HG03039 (cell line): ENCODE results near the gene KANSL1.

Source experiments
- ATAC-seq: cut with Tn5 transposase; IDR thresholded peaks from one replicate; pipeline ENCODE4 v1.9.1; 2021; ENCODE audit warnings: mild to moderate bottlenecking, moderate library complexity; ENCODE audit not compliant: unreplicated experiment

KANSL1 gene

DNA sequence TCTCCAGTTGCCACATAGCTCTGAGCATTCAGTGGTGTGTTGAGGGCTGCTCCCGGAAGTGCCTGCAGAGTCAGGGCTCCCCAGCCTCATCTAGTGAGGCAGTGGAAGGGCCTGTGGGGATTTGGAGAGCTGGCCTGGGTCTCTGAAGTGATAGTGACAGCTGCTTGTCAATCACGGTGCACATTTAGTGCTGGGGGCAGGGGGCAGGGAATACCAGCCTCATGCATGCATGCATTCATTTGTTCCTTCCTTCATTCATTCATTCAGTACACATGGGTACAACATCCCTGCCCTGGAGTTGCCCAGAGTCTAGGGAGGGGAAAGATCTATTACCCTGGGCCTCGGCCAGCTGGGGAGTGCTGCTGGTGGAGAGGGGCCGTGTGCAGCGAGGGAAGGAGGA is 205.5 kb downstream of the KANSL1 start:
- ATAC-seq, result no peak

DNA sequence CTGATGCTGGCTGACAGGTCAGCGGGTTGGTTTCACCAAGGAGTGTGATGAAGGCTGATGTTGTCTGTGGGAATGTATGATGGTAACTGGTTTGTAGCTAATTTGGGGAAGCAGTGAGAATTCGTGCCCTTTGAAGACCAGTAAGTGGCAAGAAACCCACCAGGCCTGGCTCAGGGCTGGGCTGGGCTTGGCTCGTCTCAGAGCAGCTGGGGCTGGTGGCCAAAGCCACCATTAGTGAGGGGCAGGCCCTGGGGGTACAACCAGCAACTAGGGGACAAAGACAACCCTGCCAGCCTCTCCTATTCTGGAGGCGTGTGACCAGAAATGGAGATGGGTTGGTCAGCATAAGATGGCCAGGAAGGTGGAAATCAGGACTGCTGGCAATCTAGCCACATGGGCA is 207.2 kb downstream of the KANSL1 start:
- no peak for ATAC-seq

DNA sequence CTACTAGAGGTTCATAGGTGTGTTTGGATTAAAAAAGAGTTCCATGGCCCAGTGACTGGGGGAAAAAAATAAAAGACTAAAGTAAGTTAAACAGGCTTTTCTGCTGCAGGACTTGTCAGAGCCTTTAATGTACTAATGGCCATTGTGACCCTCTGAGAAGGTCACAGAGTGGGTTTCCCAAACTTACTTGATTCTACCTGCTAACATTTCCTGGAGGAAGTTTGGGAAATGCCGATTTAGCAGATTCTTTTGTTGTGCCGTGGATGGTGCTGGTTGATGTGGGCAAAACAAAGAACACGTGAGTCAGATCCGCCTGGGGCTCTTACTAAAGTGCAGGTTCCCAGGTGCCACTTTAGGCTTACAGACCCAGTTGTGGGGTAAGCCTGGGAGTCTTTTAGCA is 207.8 kb downstream of the KANSL1 start:
- no peak for ATAC-seq

DNA sequence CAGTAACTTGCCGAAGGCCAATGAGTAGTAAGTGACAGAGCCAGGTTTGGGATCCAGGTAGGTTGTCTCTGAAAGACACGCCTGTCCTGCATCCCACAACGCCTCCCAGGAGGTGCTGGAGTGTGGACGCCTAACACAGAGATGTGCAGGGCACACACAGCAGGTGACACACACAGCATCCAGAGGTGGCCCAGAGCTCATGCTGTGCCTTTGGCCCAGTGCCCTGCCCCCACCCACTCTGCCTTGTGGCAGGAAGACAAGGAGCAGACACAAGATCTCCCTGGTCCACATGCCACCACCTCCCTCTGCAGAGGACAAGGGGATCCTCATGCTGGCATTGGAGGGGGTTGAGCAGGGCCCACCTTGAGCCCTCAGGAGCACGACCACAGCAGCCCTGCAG is 208.9 kb downstream of the KANSL1 start:
- no peak for ATAC-seq

DNA sequence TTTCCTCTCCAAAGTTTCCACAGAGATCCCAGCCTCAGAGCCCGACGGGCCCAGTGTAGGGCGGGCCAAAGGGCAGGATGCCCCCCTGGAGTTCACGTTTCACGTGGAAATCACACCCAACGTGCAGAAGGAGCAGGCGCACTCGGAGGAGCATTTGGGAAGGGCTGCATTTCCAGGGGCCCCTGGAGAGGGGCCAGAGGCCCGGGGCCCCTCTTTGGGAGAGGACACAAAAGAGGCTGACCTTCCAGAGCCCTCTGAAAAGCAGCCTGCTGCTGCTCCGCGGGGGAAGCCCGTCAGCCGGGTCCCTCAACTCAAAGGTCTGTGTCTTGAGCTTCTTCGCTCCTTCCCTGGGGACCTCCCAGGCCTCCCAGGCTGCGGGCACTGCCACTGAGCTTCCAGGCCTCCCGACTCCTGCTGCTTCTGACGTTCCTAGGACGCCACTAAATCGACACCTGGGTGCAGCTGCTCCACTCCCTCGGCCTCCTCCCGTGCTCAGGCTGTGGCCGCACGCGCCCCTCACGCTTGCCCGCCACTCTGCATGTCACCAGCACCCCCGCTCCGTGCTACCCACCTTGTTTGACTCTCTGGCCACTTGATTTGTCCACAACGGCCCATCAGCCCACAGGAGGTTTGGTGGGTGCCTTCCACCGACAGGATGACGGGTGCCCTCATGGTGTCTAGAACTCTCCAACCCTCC is 209.5 kb downstream of the KANSL1 start:
- ATAC-seq, result no peak

DNA sequence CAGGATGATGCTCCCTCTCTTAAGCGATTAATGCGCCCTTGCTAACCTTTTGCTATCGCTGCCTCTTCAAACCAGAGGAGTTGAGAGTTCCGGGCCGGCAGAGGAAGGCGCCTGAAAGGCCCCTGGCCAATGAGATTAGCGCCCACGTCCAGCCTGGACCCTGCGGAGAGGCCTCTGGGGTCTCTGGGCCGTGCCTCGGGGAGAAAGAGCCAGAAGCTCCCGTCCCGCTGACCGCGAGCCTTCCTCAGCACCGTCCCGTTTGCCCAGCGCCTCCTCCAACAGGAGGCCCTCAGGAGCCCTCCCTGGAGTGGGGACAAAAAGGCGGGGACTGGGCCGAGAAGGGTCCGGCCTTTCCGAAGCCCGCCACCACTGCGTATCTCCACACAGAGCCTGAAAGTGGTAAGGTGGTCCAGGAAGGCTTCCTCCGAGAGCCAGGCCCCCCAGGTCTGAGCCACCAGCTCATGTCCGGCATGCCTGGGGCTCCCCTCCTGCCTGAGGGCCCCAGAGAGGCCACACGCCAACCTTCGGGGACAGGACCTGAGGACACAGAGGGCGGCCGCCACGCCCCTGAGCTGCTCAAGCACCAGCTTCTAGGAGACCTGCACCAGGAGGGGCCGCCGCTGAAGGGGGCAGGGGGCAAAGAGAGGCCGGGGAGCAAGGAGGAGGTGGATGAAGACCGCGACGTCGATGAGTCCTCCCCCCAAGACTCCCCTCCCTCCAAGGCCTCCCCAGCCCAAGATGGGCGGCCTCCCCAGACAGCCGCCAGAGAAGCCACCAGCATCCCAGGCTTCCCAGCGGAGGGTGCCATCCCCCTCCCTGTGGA is 210.2 kb downstream of the KANSL1 start:
- ATAC-seq, result no peak

DNA sequence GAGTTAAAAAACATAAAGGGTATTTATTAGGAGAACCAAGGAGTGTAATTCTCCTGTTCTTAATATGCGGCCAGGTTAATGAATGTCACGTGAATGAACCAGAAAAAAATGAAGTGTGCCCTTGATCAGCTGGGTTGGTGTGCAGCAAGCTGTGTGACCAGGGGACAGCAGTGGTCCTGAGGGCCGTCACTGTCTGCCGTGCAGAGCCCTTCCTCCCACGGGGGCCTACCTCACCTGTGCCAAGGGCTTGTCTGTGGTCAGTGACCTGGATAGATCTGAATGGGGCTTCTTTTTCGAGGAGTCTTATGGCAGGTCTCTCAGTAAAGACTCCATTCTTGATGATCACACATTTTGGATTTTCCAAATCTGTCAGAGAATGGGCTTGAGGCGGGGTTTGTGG is 211.9 kb downstream of the KANSL1 start:
- no peak for ATAC-seq

DNA sequence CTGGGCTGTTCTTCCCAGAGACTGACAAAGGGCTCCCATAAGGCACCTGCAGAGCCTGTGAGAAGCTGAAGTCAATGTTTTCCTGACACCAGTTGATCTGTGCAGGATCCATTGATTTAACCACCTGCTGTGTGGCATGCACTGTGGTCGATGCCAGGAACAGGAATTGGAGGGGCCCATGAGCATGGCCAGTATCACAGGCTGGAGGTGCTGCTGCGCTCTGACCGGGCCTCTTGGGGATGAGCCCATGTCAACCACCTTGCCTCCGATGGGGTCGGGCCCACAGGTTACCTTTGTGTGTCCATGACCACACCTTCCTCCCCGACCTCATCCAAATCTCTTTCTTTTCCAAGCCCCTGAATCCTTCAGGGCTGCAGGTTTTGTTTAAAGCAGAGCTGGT is 212.4 kb downstream of the KANSL1 start:
- no peak for ATAC-seq
